Activated CD4-positive, alpha-beta T cell treated with anti-CD3 and anti-CD28 coated beads, Interleukin-2, amount 50 U/mL, for 16 hours (primary cell): ENCODE results near the gene USP26.
"Not testable (repeated sequence)": the region's sequence is repeated elsewhere in the genome, so short reads cannot be mapped to it uniquely, and the experiment has no call there.

Experiments
- DNase-seq: peaks from one replicate; pipeline ENCODE4 v3.0.0-alpha.2; 2020

Gene USP26

DNA sequence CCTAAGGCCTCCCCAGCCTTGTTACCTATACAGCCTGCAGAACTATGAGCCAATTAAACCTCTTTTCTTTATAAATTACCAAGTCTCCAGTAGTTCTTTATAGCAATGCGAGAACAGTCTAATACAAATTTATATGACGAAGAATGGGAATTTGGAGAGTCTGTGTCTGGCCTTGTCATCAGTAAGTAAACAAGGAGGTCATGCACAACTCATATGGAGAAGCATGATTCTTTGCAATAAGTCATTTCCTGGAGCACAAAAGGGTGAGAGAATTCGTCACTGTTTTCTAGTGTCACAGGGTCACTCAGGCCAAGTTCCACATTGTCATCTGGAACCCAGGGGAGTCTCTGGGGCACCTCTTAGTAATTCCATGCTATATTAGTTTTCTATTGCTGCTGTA lies 89.5 kb downstream of the USP26 start:
- no peak for DNase-seq

- DNase-seq: no peak
Observed at GRCh38 chrX:133005616-133006015, 91.3 kb downstream of the USP26 start.

DNA sequence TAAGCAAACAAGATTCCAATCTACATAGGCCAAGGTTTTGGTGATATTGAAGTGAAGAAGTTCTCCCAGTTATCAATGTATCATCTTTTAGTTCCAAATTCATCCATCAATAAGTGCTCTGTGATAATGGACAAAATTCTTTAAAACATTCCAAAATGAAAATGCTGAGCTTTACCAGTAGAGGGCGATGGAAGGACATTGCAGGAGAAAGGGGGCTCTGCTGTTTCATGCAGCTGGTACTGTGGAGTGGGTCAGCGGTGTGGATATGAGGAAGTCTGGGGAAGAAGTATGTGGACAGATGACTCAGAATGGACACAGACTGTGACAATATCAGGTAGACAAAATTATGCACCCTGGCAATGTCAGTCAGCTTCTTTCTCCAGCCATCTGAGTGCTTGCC lies 91.9 kb downstream of the USP26 start:
- DNase-seq: no peak

DNA sequence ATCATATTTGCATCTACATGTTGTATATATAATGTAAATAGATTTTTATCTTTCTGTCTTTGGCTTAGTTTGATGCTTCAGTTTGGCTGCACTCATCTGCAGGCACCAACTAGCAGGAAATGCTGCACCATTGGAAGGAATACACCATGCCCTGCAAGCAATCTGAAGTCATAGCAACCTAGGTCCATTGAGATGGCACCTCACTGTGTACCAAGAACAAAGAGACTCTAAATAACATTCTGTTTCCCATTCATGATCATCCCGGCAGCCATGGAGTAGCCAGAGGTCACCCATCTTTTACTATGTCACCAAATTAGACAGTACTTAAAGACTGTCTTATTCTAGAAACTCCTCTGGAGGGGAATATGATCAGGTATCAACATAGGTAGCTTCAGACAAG lies 97.7 kb downstream of the USP26 start:
- no peak for DNase-seq

- DNase-seq: no peak
Observed at GRCh38 chrX:132990835-132991234, 106.1 kb downstream of the USP26 start.

- DNase-seq: no peak
Observed at GRCh38 chrX:132986556-132986955, 110.4 kb downstream of the USP26 start.

GRCh38 chrX:132984058-132984650 lies 112.8 kb downstream of the USP26 start:
- DNase-seq: no peak

DNA sequence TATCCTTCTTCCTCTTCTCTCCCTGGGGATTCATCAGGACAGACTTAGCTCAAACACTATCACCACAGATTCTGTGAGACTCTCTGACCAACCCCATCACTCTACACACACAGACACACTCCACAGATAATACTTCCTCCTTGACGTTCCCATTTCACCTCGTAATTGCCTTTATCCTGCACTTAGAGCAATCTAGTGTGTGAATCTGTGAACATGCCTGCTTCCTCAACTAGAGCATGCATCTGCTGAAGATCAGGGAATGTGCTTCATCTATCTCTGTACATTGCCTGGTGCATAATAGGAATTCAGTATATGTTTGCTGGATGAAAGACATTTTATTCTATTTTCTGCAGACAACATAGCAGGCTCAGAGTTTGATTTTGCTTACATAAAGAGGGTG lies 113.4 kb downstream of the USP26 start:
- no peak for DNase-seq

DNA sequence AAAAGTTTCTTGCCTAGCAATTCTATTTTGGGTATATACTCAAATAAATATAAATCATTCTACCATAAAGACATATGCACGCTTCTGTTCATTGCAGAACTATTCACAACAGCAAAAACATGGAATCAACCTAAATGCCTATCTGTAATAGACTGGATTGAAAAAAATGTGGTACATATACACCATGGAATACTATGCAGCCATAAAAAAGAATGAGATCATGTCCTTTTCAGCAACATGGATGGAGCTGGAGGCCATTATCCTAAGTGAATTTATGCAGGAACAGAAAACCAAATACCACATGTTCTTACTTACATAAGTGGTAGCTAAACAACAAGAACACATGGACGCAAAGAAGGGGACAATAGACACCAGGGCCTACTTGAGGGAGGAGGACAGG lies 116.9 kb downstream of the USP26 start:
- not testable (repeated sequence) for DNase-seq
